ENCODE results near the gene KCNMA1. TPM values are rescaled to one million over a fixed set of nuclear protein-coding genes. Genes with fewer than 3 reads are reported as not detected.

Gene KCNMA1
- total RNA-seq, 1 donor from 2014 or later: 94.3 TPM

DNA sequence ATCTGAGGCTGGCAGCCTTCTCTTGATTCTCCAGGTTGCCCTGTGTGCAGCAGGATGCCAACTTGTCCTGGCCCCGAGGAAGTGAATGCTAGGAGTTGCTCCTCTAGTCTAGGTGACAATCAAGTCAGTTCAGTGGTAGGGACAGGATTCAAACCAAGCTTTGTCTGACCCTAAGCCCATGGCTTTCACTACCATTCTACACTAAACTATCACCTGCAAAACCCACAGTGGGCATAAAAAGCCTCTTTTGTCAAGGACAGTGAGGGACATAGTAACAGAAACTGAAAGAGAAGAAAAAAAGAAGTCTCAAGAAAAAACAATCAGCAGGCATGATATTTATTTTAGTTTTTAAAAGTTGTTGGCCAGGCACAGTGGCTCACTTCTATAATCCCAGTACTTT, 33.5 kb downstream of the KCNMA1 start:
- intact Hi-C loops (cut with DNase I): no loop called here

GRCh38 chr10:77603534-77603927, 34.1 kb downstream of the KCNMA1 start:
- no peak overlapping the region for H3K4me3 ChIP-seq
- no peaks in the 10 kb centered on the region for H3K36me3 ChIP-seq
- H3K9me3 ChIP-seq: no peaks in the 10 kb centered on the region
- peaks cover 23% of the 10 kb centered on the region for H3K4me1 ChIP-seq
- H3K27ac ChIP-seq: no peak overlapping the region
- H3K27me3 ChIP-seq: no peaks in the 10 kb centered on the region
- DNase-seq (ENCODE audit: extremely low spot score in 2 of 2): no peak
- intact Hi-C loops (cut with DNase I): no loop called here
- TF ChIP-seq, protein P1, sequence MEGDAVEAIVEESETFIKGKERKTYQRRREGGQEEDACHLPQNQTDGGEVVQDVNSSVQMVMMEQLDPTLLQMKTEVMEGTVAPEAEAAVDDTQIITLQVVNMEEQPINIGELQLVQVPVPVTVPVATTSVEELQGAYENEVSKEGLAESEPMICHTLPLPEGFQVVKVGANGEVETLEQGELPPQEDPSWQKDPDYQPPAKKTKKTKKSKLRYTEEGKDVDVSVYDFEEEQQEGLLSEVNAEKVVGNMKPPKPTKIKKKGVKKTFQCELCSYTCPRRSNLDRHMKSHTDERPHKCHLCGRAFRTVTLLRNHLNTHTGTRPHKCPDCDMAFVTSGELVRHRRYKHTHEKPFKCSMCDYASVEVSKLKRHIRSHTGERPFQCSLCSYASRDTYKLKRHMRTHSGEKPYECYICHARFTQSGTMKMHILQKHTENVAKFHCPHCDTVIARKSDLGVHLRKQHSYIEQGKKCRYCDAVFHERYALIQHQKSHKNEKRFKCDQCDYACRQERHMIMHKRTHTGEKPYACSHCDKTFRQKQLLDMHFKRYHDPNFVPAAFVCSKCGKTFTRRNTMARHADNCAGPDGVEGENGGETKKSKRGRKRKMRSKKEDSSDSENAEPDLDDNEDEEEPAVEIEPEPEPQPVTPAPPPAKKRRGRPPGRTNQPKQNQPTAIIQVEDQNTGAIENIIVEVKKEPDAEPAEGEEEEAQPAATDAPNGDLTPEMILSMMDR (IDR thresholded peaks at IDR 0.05): no peak
- no peak for TF ChIP-seq POLR2AphosphoS5 (IDR thresholded peaks at IDR 0.05; ENCODE audit: insufficient read depth in 1 of 2, low read depth in 1 of 2)
- TF ChIP-seq POLR2A (IDR thresholded peaks at IDR 0.05): no peak

More for the DNA sequence above, 33.5 kb downstream of the KCNMA1 start:
- TF ChIP-seq POLR2AphosphoS5 (IDR thresholded peaks at IDR 0.05; ENCODE audit: insufficient read depth in 1 of 2, low read depth in 1 of 2) (no peak), POLR2A (IDR thresholded peaks at IDR 0.05) (no peak)
- TF ChIP-seq, protein P1 (IDR thresholded peaks at IDR 0.05): no peak
- no peak for DNase-seq (ENCODE audit: extremely low spot score in 2 of 2)
- Histone ChIP-seq H3K9me3 (no peaks in the 10 kb centered on the region), H3K4me3 (no peak overlapping the region), H3K36me3 (no peaks in the 10 kb centered on the region), H3K27ac (no peak overlapping the region), H3K27me3 (no peaks in the 10 kb centered on the region), H3K4me1 (peaks cover 23% of the 10 kb centered on the region)

DNA sequence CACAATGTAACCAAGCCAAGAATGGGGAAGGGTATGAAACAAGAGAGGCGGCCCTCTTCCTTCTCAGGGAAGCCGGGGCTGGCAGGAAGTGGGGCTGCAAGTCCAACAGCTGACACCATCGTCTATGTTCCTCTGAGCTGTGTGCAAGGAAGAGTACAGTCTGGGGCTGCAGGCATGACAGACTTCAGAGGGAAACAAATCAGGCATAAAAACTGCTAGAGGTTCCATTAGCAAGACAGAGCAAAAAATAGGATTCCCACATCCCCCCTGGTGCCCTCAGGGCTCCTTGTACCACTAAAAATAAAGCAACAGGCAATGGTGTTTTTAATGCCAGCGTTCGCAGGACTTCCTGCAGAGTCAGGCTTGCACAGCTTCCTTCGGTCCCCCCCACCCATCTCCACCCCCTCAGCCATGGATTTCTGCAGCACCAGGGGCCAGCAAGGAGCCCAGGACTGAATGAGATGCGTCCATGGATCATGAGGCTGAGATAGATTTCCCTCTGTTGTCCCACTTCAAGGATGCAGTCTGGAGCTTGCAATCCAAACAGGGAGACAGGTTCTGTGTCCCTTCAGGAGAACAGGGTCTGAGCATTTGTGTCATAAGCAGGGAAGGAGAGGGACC, 34.6 kb downstream of the KCNMA1 start:
- Histone ChIP-seq H3K4me1 (peaks cover 23% of the 10 kb centered on the region), H3K4me3 (no peak overlapping the region), H3K9me3 (no peaks in the 10 kb centered on the region), H3K27me3 (no peaks in the 10 kb centered on the region), H3K36me3 (no peaks in the 10 kb centered on the region), H3K27ac (no peak overlapping the region)
- DNase-seq (ENCODE audit: extremely low spot score in 2 of 2): no peak
- intact Hi-C loops (cut with DNase I): no loop called here
- no peak for TF ChIP-seq POLR2AphosphoS5 (IDR thresholded peaks at IDR 0.05; ENCODE audit: insufficient read depth in 1 of 2, low read depth in 1 of 2)
- TF ChIP-seq, protein P1 (IDR thresholded peaks at IDR 0.05): no peak
- TF ChIP-seq POLR2A (IDR thresholded peaks at IDR 0.05): no peak

DNA sequence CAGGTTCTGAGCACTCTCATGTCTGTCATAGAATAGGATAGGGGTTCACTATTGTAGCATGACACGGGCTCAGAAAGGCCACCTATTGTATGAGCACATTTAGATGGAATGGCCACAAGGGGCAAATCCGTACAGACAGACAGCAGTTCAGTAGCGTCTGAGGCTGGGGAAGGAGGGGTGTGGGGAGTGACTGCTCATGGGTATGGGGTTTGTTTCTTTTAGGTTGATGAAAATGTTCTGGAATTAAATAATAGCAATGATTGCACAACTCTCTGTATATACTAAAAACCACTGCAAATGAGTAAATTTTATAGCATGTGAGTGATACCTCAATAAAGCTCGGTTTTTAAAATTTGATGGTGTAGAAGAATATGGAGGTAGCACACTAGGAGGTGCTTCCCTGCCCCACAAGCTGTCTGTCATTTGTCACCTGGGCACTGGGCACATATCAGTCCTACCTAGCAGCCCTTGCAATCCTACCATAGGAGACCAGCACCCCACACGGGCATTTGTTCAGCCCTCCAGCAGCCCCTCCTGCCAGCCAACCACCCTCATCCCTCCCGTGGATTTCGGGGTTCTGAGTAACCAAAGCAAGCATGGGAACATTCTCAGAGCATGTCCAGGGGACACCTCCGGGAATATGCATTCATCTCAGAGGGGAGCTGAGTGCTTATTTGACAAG, 35.2 kb downstream of the KCNMA1 start:
- Histone ChIP-seq H3K4me3 (no peak overlapping the region), H3K27me3 (no peaks in the 10 kb centered on the region), H3K27ac (no peak overlapping the region), H3K9me3 (no peaks in the 10 kb centered on the region), H3K36me3 (no peaks in the 10 kb centered on the region), H3K4me1 (peaks cover 23% of the 10 kb centered on the region)
- no peak for TF ChIP-seq POLR2A (IDR thresholded peaks at IDR 0.05)
- TF ChIP-seq, protein P1 (IDR thresholded peaks at IDR 0.05): no peak
- TF ChIP-seq POLR2AphosphoS5 (IDR thresholded peaks at IDR 0.05; ENCODE audit: insufficient read depth in 1 of 2, low read depth in 1 of 2): no peak
- intact Hi-C loops (cut with DNase I): no loop called here
- no peak for DNase-seq (ENCODE audit: extremely low spot score in 2 of 2)

DNA sequence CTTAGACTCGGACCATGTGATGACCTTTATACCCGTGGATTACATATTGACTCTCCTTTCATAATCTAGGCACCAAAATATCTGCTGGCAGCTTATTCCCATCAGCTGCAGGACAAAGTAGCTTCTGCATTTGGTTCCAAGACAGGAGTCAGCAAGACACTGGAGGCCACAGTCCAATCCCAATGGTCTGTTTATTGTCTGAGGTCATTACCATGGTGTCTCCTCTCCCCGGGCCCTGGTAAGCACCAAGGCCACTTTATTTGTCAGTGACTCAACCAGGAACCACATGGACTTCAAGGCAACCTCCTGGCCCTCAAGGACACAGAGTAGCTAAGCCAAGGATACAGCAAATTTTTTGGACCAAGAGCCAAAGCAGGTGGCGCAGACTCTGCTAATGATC, 36.1 kb downstream of the KCNMA1 start:
- Histone ChIP-seq H3K27me3 (no peaks in the 10 kb centered on the region), H3K4me3 (no peak overlapping the region), H3K4me1 (peaks cover 23% of the 10 kb centered on the region), H3K9me3 (no peaks in the 10 kb centered on the region), H3K36me3 (no peaks in the 10 kb centered on the region), H3K27ac (no peak overlapping the region)
- TF ChIP-seq, protein P1 (IDR thresholded peaks at IDR 0.05): no peak
- TF ChIP-seq POLR2A (IDR thresholded peaks at IDR 0.05) (no peak), POLR2AphosphoS5 (IDR thresholded peaks at IDR 0.05; ENCODE audit: insufficient read depth in 1 of 2, low read depth in 1 of 2) (no peak)
- intact Hi-C loops (cut with DNase I): no loop called here
- DNase-seq (ENCODE audit: extremely low spot score in 2 of 2): no peak

Data from vagina (tissue), 2 donors.